ENCODE data around the gene EXOSC9.

EXOSC9 gene

DNA sequence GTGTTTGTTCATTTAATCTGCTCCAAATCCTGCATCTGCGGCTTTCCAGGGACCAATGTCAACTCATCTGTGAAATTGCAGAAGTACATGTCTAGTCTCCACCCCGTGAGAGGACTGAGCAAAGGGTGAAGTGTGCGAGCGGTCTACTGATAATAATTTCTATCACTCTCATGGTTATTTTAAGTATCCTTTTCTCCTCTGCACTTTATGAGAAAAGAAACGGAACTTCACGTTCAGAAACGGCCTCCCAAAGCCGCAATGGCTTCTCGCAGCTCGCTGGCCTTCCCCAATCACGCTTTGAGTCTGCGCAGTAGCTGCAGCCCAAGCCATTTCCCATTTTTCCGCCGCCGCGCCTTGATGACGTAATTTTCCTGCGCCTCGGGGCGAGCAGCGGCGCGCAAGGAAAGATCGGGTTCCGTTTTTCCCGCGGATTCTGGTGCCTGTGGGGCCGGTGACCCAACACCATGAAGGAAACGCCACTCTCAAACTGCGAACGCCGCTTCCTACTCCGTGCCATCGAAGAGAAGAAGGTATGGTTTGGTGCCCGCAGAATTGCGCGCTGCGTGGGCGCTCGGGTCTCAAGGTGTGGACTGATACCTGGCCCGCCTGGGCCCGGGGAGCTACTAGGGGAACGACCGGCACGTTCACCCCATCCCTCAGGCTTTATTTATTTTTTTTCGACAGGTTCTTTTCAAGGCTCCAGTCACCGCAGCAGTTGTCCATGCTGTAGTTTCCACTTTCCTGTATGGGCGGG, at the start of gene EXOSC9:
Gene EXOSC9, plus strand, starts transcription at position 363 of the 754 bp plus-strand sequence. Its CDS starts 102 bp downstream, at position 465.
- no peak for TF ChIP-seq GATA3 (IDR thresholded peaks at IDR 0.05; ENCODE audit: low read depth, low read length)
- no peak; the same call in 1 of the 2 replicates for TF ChIP-seq GATA2 (IDR thresholded peaks at IDR 0.05; ENCODE audit: low read depth, low read length)

DNA sequence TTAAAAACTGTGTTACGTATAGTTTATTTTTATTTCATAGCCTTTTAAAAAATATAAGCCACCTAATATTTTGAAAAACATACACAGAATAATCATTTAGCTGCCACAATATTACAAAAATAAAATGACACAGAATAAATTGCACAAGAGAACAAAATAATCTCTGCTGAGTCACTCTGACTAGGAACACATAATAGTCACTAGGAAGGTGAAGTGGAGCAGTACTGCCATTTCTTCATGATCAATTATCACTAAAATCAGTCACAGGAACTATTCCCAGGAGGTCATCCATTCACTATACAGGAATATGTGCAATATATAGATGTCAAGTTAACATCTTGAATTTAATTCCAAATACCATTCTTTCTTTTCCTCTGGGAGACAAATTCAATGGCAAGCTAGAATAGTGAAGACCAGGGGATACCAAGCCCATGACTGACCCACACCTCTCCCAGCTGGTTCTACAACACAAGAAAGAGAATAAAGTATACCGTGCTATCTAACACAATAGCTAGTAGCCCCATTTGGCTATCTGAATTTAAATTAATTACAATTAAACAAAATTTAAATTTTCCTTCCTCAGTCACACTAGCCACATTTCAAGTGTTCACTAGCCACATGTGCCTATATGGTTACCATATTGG, 42.1 kb upstream of the EXOSC9 start:
- TF ChIP-seq GATA2 (IDR thresholded peaks at IDR 0.05; ENCODE audit: low read depth, low read length) (no peak), GATA3 (IDR thresholded peaks at IDR 0.05; ENCODE audit: low read depth, low read length) (no peak)

DNA sequence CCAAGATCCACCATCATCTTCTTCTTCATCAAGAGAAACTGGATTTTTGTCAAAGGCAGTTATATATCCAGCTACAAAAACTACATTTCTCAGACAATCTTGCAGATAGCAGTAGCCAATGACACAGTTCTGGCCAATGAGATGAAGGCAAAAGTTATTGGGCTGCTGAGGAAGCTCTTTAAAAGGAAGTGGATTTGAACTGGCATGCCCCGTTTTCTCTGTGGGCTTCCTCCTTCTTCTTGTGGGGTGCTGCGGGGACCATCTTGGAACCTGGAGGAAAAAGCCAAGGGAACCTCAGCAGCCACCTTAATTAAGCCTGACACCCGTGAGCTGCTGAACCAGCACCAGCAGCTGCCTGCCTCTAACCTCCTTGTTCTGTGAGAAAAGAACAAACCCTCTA, 40.9 kb upstream of the EXOSC9 start:
- TF ChIP-seq GATA2 (IDR thresholded peaks at IDR 0.05; ENCODE audit: low read depth, low read length) = no peak
- TF ChIP-seq GATA3 (IDR thresholded peaks at IDR 0.05; ENCODE audit: low read depth, low read length) = no peak

- TF ChIP-seq GATA3 (IDR thresholded peaks at IDR 0.05; ENCODE audit: low read depth, low read length) (no peak), GATA2 (IDR thresholded peaks at IDR 0.05; ENCODE audit: low read depth, low read length) (no peak)
Measured at GRCh38 chr4:121764303-121764701, 36.8 kb upstream of the EXOSC9 start.

- no peak for TF ChIP-seq GATA3 (IDR thresholded peaks at IDR 0.05; ENCODE audit: low read depth, low read length)
- TF ChIP-seq GATA2 (IDR thresholded peaks at IDR 0.05; ENCODE audit: low read depth, low read length) = no peak
Measured at GRCh38 chr4:121764702-121765367, 36.3 kb upstream of the EXOSC9 start, which contains the start of gene SMIM43. TSS of gene SMIM43 (minus strand) at chr4:121765164. CDS start at chr4:121765105, 59 bp downstream.

DNA sequence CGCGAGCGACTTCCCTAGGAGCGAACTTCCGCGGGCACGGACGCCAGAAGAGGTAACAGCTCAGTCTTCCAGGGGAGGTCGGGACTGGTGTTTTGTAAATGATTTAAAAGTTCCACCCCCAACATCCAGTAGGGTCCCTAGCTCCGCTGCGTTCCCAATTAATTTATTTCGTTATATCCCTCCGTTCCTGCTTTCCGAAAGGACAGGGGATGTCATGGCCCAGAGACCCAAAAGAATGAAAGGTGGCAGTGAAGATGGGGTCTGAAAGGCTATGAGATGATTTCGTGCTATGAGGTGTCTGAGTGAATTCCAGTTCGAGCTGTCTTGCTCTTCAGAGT, 35.8 kb upstream of the EXOSC9 start:
- TF ChIP-seq GATA2 (IDR thresholded peaks at IDR 0.05; ENCODE audit: low read depth, low read length) = no peak
- TF ChIP-seq GATA3 (IDR thresholded peaks at IDR 0.05; ENCODE audit: low read depth, low read length) = no peak

GRCh38 chr4:121765971-121766538, 35.1 kb upstream of the EXOSC9 start:
- no peak for TF ChIP-seq GATA2 (IDR thresholded peaks at IDR 0.05; ENCODE audit: low read depth, low read length)
- TF ChIP-seq GATA3 (IDR thresholded peaks at IDR 0.05; ENCODE audit: low read depth, low read length) = no peak

GRCh38 chr4:121767166-121767565, 34.0 kb upstream of the EXOSC9 start:
- TF ChIP-seq GATA3 (IDR thresholded peaks at IDR 0.05; ENCODE audit: low read depth, low read length) (no peak), GATA2 (IDR thresholded peaks at IDR 0.05; ENCODE audit: low read depth, low read length) (no peak)

- TF ChIP-seq GATA2 (IDR thresholded peaks at IDR 0.05; ENCODE audit: low read depth, low read length) (no peak), GATA3 (IDR thresholded peaks at IDR 0.05; ENCODE audit: low read depth, low read length) (no peak)
Measured at GRCh38 chr4:121769341-121769740, 31.8 kb upstream of the EXOSC9 start.

DNA sequence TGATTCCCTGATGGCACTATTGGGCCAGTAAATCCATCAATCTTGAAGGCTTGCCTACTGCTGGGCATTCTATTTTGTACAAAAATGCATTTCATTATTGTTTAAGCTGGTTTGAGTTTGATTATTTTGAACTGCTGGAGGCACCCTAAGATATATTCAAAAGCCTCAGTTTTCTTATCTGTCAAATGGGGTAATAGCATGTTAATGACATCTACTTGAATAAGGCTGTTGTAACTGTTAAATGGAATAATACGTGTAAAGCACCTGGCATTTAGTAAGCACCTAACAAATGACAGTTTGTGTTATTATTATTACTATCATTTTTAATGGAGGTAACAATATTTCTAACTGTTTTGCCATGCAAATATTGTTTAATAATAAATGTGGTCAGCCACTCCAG, 29.3 kb upstream of the EXOSC9 start:
- TF ChIP-seq GATA2 (IDR thresholded peaks at IDR 0.05; ENCODE audit: low read depth, low read length) (no peak), GATA3 (IDR thresholded peaks at IDR 0.05; ENCODE audit: low read depth, low read length) (no peak)

DNA sequence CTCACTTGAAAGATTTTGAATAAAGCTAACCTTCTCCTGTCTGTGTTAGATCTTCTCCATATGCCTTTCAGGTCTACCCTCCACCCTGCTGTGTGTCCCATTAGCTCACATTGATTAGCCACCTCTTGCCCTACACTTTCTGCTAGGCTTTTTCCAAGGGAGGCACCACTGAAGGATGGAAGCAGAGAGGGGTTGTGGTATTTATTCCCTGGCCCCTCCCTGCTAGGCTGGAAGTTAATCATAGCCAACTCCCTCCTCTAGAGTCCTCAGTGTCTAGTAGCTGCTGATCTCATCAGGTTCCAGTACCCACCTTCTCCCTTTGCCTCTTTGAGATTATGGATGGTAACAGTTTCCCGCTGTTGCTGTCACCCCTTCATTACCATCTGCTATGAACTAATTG, 27.2 kb upstream of the EXOSC9 start:
- no peak for TF ChIP-seq GATA2 (IDR thresholded peaks at IDR 0.05; ENCODE audit: low read depth, low read length)

DNA sequence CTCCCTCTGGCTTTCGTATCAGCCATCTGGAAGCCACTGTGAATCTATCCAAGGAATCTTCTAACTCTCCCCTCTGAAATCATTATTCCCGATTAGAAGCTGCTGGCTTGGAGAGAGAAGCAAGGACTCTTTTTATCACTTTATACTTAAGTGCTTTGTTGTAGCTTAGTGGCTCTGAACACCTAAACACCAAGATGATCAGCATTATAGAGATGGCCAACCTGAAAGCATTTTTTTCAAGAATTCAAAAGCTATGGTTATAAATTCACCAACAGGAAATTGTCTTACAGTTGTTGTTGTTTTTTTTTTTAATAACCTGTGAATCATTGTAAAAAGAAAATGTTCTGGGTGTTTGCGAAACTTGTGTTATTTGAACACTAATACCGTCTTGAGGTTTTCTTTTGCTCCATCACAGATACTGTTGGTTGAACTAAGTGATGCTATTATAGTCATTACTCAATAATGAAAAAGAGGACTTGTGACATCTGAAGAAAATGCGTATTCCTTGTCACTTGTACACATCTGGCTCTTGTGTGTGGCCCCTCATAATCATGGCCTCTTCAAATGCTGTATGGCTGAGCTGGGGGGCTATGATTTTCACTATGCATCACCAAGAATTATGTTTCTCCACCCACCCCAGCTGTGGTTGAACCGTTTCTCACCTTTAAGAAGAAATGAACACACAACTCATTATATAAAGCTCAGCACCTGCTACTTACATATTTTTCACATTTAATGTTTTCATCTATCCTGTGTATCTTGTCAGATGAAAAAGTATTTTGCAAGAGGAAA, 24.3 kb upstream of the EXOSC9 start:
- TF ChIP-seq GATA3 (IDR thresholded peaks at IDR 0.05; ENCODE audit: low read depth, low read length) (no peak), GATA2 (IDR thresholded peaks at IDR 0.05; ENCODE audit: low read depth, low read length) (no peak)

- TF ChIP-seq GATA3 (IDR thresholded peaks at IDR 0.05; ENCODE audit: low read depth, low read length) (no peak), GATA2 (IDR thresholded peaks at IDR 0.05; ENCODE audit: low read depth, low read length) (no peak)
Measured at GRCh38 chr4:121777625-121778024, 23.5 kb upstream of the EXOSC9 start.

All from SH-SY5Y (cell line).